ENCODE data around the gene B9D1.

Gene B9D1

GRCh38 chr17:19369846-19370492 is 7.4 kb upstream of the B9D1 start:
- no peak for TF ChIP-seq CTCF (IDR thresholded peaks at IDR 0.05; ENCODE audit: low read depth, low read length, missing control alignments)
- no peak for DNase-seq (ENCODE audit: low read depth)
- H3K4me3 ChIP-seq (ENCODE audit: low read depth, low read length) = no peak overlapping the region

GRCh38 chr17:19369107-19369778 is 6.7 kb upstream of the B9D1 start:
- DNase-seq (ENCODE audit: low read depth) = no peak
- H3K4me3 ChIP-seq (ENCODE audit: low read depth, low read length) = no peak overlapping the region
- no peak for TF ChIP-seq CTCF (IDR thresholded peaks at IDR 0.05; ENCODE audit: low read depth, low read length, missing control alignments)

- no peak for TF ChIP-seq CTCF (IDR thresholded peaks at IDR 0.05; ENCODE audit: low read depth, low read length, missing control alignments)
- DNase-seq (ENCODE audit: low read depth) = no peak
- H3K4me3 ChIP-seq (ENCODE audit: low read depth, low read length) = no peak overlapping the region
These were observed 5.7 kb upstream of the B9D1 start for GRCh38 chr17:19368229-19368628.

- TF ChIP-seq CTCF (IDR thresholded peaks at IDR 0.05; ENCODE audit: low read depth, low read length, missing control alignments) = no peak
These were observed 4.1 kb upstream of the B9D1 start for GRCh38 chr17:19366637-19366972.

GRCh38 chr17:19365833-19366636 is 3.5 kb upstream of the B9D1 start:
- TF ChIP-seq CTCF (IDR thresholded peaks at IDR 0.05; ENCODE audit: low read depth, low read length, missing control alignments) = no peak
- no peak for DNase-seq (ENCODE audit: low read depth)

More at GRCh38 chr17:19366637-19366972, 4.1 kb upstream of the B9D1 start:
- no peak for DNase-seq (ENCODE audit: low read depth)
- H3K4me3 ChIP-seq (ENCODE audit: low read depth, low read length) = no peak overlapping the region

GRCh38 chr17:19365499-19365817 is 2.9 kb upstream of the B9D1 start:
- no peak overlapping the region for H3K4me3 ChIP-seq (ENCODE audit: low read depth, low read length)
- no peak for DNase-seq (ENCODE audit: low read depth)
- no peak for TF ChIP-seq CTCF (IDR thresholded peaks at IDR 0.05; ENCODE audit: low read depth, low read length, missing control alignments)

More at GRCh38 chr17:19365833-19366636, 3.5 kb upstream of the B9D1 start:
- H3K4me3 ChIP-seq (ENCODE audit: low read depth, low read length) = no peak overlapping the region

All from GM12864 (cell line).